Cardiac muscle cell (in vitro differentiated cells and primary cell): Measurements from ENCODE around the gene SPTLC2. TPM values are rescaled to one million over a fixed set of nuclear protein-coding genes. Genes with fewer than 3 reads are reported as not detected.

Experiments used
- DNase-seq, 2 donors: peaks; one replicate each; pipeline versions ENCODE4 v3.0.0 to v3.0.0-alpha.2; 2010 to 2017; ENCODE audit warnings: low read depth in 1 of 2, low spot score in 1 of 2
- H3K27ac ChIP-seq: fragments of 200-600 bp; sonication (generic); 2 replicates; pipeline ENCODE4 v1.5.1; 2016
- H3K27me3 ChIP-seq: fragments of 200-600 bp; sonication (generic); 2 replicates; pipeline ENCODE4 v1.6.0; 2016; ENCODE audit warnings: control low read depth
- H3K36me3 ChIP-seq: fragments of 200-600 bp; sonication (generic); 2 replicates; pipeline ENCODE4 v1.5.1; 2016; ENCODE audit warnings: control low read depth
- H3K4me1 ChIP-seq: fragments of 200-600 bp; sonication (generic); 2 replicates; pipeline ENCODE4 v1.8.1; 2017; ENCODE audit warnings: low read depth, mild to moderate bottlenecking, mixed run types
- H3K4me3 ChIP-seq: fragments of 200-600 bp; sonication (generic); 2 replicates; pipeline ENCODE4 v1.5.1; 2016; ENCODE audit warnings: mild to moderate bottlenecking
- H3K9me3 ChIP-seq: fragments of 200-600 bp; sonication (generic); 2 replicates; pipeline ENCODE4 v1.5.1; 2017; ENCODE audit warnings: low read depth, mild to moderate bottlenecking, control low read depth
- CTCF ChIP-seq: IDR thresholded peaks from 2 replicates; pipeline ENCODE4 v1.5.1; 2012; ENCODE audit warnings: low read depth, mild to moderate bottlenecking, low read length
- polyA plus RNA-seq: library from polyadenylated mRNA; unstranded; fragments of >200 nt; fragmentation: Nextera tagmentation; extraction: Ambion mirVana; gene quantifications from 2 replicates; pipeline ENCODE4 v1.2.1, GENCODE V29; 2016
- total RNA-seq: library from RNA; depleted of rRNA; stranded (reverse); fragments of >200 nt; gene quantifications from 2 replicates; pipeline ENCODE4 v1.2.3, GENCODE V29; 2016

The SPTLC2 gene
- total and polyA plus RNA-seq, 2 experiments from 2014 or later, result 13.9 to 14.4 TPM

GRCh38 chr14:77520555-77520954, 95.9 kb downstream of the SPTLC2 start:
- H3K9me3 ChIP-seq, result no peaks in the 10 kb centered on the region
- H3K27ac ChIP-seq, result no peak overlapping the region
- DNase-seq, result no peak
- H3K27me3 ChIP-seq, result no peaks in the 10 kb centered on the region
- H3K4me3 ChIP-seq, result no peak overlapping the region
- TF ChIP-seq CTCF, result no peak
- H3K36me3 ChIP-seq, result peaks cover 12% of the 10 kb centered on the region
- H3K4me1 ChIP-seq, result no peaks in the 10 kb centered on the region

- H3K27ac ChIP-seq, result no peak overlapping the region
- TF ChIP-seq CTCF, result no peak
- DNase-seq, result no peak
- no peaks in the 10 kb centered on the region for H3K9me3 ChIP-seq
- no peaks in the 10 kb centered on the region for H3K27me3 ChIP-seq
- no peaks in the 10 kb centered on the region for H3K4me1 ChIP-seq
- no peak overlapping the region for H3K4me3 ChIP-seq
- H3K36me3 ChIP-seq, result peaks cover 21% of the 10 kb centered on the region
Observed at GRCh38 chr14:77516126-77516525, 100.3 kb downstream of the SPTLC2 start.

- peak in 1 of 2 donors; percentile 12 for DNase-seq
- no peak overlapping the region for H3K27ac ChIP-seq
- H3K4me3 ChIP-seq, result no peak overlapping the region
Observed at GRCh38 chr14:77511486-77512162, 104.8 kb downstream of the SPTLC2 start.

GRCh38 chr14:77509366-77509765, 107.1 kb downstream of the SPTLC2 start:
- no peak for TF ChIP-seq CTCF
- H3K4me1 ChIP-seq, result no peaks in the 10 kb centered on the region
- no peaks in the 10 kb centered on the region for H3K27me3 ChIP-seq
- DNase-seq, result no peak
- H3K36me3 ChIP-seq, result peaks cover 10% of the 10 kb centered on the region
- H3K9me3 ChIP-seq, result no peaks in the 10 kb centered on the region
- H3K27ac ChIP-seq, result no peak overlapping the region
- H3K4me3 ChIP-seq, result no peak overlapping the region

More at GRCh38 chr14:77511486-77512162, 104.8 kb downstream of the SPTLC2 start:
- Histone ChIP-seq H3K9me3 (no peaks in the 10 kb centered on the region), H3K27me3 (no peaks in the 10 kb centered on the region), H3K36me3 (peaks cover 13% of the 10 kb centered on the region), H3K4me1 (no peaks in the 10 kb centered on the region)
- TF ChIP-seq CTCF, result no peak

- no peak overlapping the region for H3K4me3 ChIP-seq
- TF ChIP-seq CTCF, result no peak
- H3K9me3 ChIP-seq, result no peaks in the 10 kb centered on the region
- no peak overlapping the region for H3K27ac ChIP-seq
- no peak for DNase-seq
- H3K27me3 ChIP-seq, result no peaks in the 10 kb centered on the region
- no peaks in the 10 kb centered on the region for H3K4me1 ChIP-seq
- H3K36me3 ChIP-seq, result peaks cover 10% of the 10 kb centered on the region
Observed at GRCh38 chr14:77508876-77509275, 107.6 kb downstream of the SPTLC2 start.
